Measurements from ENCODE around the gene KRT1. TPM values are rescaled to one million over a fixed set of nuclear protein-coding genes. Genes with fewer than 3 reads are reported as not detected.
A peak's percentile ranks its signal among the peaks of the same experiment; 100 is the strongest.

The KRT1 gene
- total and polyA plus RNA-seq, 10 of the 15 experiments (the other 5 are each of a cell fraction or from before 2014, with no cell fraction given): not detected

GRCh38 chr12:52651726-52652261 lies 28.4 kb downstream of the KRT1 start, which contains the start of gene KRT2 (continued):
- TF ChIP-seq, protein P1, sequence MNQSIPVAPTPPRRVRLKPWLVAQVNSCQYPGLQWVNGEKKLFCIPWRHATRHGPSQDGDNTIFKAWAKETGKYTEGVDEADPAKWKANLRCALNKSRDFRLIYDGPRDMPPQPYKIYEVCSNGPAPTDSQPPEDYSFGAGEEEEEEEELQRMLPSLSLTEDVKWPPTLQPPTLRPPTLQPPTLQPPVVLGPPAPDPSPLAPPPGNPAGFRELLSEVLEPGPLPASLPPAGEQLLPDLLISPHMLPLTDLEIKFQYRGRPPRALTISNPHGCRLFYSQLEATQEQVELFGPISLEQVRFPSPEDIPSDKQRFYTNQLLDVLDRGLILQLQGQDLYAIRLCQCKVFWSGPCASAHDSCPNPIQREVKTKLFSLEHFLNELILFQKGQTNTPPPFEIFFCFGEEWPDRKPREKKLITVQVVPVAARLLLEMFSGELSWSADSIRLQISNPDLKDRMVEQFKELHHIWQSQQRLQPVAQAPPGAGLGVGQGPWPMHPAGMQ (IDR thresholded peaks at IDR 0.05; ENCODE audit: borderline replicate concordance): no peak
- TF ChIP-seq BACH1 (IDR thresholded peaks at IDR 0.05; ENCODE audit: borderline replicate concordance): no peak

DNA sequence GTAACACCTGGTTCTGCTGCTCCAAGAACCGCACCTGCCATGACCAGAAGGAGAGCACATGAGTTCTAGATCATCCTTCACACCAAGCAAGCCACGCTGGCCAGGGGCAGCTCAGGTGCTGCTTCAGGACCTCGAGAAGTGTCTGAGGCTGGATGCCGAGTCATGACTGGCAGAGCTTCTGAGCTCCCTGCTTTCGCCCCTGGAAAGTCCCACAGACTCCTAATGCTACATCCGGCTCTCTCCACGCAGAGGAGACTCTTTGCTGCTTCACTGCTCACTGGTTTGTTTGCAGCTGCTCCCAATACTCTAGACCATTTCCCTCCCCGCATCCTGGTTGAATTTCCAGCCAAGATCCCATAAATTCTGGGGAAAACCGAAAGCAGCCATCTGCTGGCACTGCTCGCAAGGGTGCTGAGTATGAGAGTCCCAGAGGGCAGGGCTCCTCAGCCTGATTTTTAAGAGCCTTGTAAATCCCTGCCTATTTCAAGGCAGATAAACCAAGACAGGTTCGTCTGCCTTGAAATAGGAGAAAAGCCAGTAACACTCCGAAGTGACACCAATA lies 29.6 kb downstream of the KRT1 start:
- ChIA-PET CTCF (interaction anchor here (0.8 kb wide), 1 partner anchor 230 kb away, joined by 5 read pairs; no protein-coding TSS in a partner anchor), POLR2A (no interaction called here), RAD21 (ENCODE audit: unreplicated experiment) (no interaction called here), SMC1A (ENCODE audit: uncharacterized antibody, unreplicated experiment) (no interaction called here)
- Histone ChIP-seq H3K27ac (ENCODE audit: control insufficient read depth, insufficient read depth) (no peak overlapping the region), H3K9me3 (replicated peaks; ENCODE audit: control insufficient read depth, insufficient read depth, low read length) (no peaks in the 10 kb centered on the region), H2AFZ (ENCODE audit: control insufficient read depth, low read depth, low read length) (no peak overlapping the region), H3K36me3 (ENCODE audit: control insufficient read depth in 2 of 2, insufficient read depth in 2 of 2, low read length in 1 of 2) (no peaks in the 10 kb centered on the region), H4K20me1 (ENCODE audit: control insufficient read depth, insufficient read depth) (no peaks in the 10 kb centered on the region; the same call in 1 of the 2 replicates), H3K4me2 (ENCODE audit: control insufficient read depth, insufficient read depth) (no peak overlapping the region), H3K27me3 (replicated peaks in 1 of 2; ENCODE audit: control insufficient read depth in 2 of 2, insufficient read depth in 2 of 2, low read length in 1 of 2) (peaks cover 3% of the 10 kb centered on the region in 2 experiments; a peak in 2 of 4 replicates), H3K79me2 (ENCODE audit: control insufficient read depth, insufficient read depth, low read length) (no peaks in the 10 kb centered on the region), H3K9ac (ENCODE audit: control insufficient read depth, insufficient read depth, low read length) (no peak overlapping the region), H3K4me1 (ENCODE audit: control insufficient read depth, insufficient read depth, low read length) (no peaks in the 10 kb centered on the region), H3K4me3 (no peak overlapping the region)
- FAIRE-seq (no peak), DNase-seq (ENCODE audit: low read depth, low spot score) (no peak), ATAC-seq (peak; percentile 63)
- TF ChIP-seq, protein P2, sequence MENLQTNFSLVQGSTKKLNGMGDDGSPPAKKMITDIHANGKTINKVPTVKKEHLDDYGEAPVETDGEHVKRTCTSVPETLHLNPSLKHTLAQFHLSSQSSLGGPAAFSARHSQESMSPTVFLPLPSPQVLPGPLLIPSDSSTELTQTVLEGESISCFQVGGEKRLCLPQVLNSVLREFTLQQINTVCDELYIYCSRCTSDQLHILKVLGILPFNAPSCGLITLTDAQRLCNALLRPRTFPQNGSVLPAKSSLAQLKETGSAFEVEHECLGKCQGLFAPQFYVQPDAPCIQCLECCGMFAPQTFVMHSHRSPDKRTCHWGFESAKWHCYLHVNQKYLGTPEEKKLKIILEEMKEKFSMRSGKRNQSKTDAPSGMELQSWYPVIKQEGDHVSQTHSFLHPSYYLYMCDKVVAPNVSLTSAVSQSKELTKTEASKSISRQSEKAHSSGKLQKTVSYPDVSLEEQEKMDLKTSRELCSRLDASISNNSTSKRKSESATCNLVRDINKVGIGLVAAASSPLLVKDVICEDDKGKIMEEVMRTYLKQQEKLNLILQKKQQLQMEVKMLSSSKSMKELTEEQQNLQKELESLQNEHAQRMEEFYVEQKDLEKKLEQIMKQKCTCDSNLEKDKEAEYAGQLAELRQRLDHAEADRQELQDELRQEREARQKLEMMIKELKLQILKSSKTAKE (IDR thresholded peaks at IDR 0.05; ENCODE audit: low read depth, poor library complexity, severe bottlenecking): no peak
- no peak for TF ChIP-seq KDM1A (IDR thresholded peaks at IDR 0.05; ENCODE audit: borderline replicate concordance)
- no peak for TF ChIP-seq ZNF217 (IDR thresholded peaks at IDR 0.05)
- no peak for TF ChIP-seq RB1 (IDR thresholded peaks at IDR 0.05; ENCODE audit: borderline replicate concordance)
- TF ChIP-seq POLR2AphosphoS5 (IDR thresholded peaks at IDR 0.05; ENCODE audit: low read length): no peak
- TF ChIP-seq POLR2AphosphoS2 (IDR thresholded peaks at IDR 0.05; ENCODE audit: low read depth, low read length): no peak
- no peak for TF ChIP-seq SP1 (IDR thresholded peaks at IDR 0.05; ENCODE audit: low read depth, low read length)
- no peak for TF ChIP-seq SREBF1 (IDR thresholded peaks at IDR 0.05; ENCODE audit: low read length)
- TF ChIP-seq, protein P3, sequence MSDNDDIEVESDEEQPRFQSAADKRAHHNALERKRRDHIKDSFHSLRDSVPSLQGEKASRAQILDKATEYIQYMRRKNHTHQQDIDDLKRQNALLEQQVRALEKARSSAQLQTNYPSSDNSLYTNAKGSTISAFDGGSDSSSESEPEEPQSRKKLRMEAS (IDR thresholded peaks at IDR 0.05; ENCODE audit: low read depth, low read length): no peak
- TF ChIP-seq ATF3 (IDR thresholded peaks at IDR 0.05; ENCODE audit: borderline replicate concordance, extremely low read depth, low read depth, low read length): no peak
- no peak for TF ChIP-seq NR2C2 (IDR thresholded peaks at IDR 0.05; ENCODE audit: borderline replicate concordance, control insufficient read depth, insufficient read length, low read depth)
- intact Hi-C loops (cut with micrococcal nuclease; ENCODE audit: unreplicated experiment) (no loop called here), in situ Hi-C loops (cut with MboI) (no loop called here)
- no TSS peak for BruUV-seq (replicated peaks)
- WGBS (ENCODE audit: insufficient coverage, insufficient replicate concordance, low lambda C conversion rate, missing lambda C conversion rate): 19% methylated on average over 12 of the region's 12 CpGs

Measured in GM12878 (cell line).